ENCODE results near the gene DOCK8. TPM values are rescaled to one million over a fixed set of nuclear protein-coding genes. Genes with fewer than 3 reads are reported as not detected.
A peak's percentile ranks its signal among the peaks of the same experiment; 100 is the strongest.
"Not testable (repeated sequence)": the region's sequence is repeated elsewhere in the genome, so short reads cannot be mapped to it uniquely, and the experiment has no call there.

The DOCK8 gene
- total RNA-seq, 4 donors from 2014 or later: 11.6 to 46.1 (median 31.8) TPM

DNA sequence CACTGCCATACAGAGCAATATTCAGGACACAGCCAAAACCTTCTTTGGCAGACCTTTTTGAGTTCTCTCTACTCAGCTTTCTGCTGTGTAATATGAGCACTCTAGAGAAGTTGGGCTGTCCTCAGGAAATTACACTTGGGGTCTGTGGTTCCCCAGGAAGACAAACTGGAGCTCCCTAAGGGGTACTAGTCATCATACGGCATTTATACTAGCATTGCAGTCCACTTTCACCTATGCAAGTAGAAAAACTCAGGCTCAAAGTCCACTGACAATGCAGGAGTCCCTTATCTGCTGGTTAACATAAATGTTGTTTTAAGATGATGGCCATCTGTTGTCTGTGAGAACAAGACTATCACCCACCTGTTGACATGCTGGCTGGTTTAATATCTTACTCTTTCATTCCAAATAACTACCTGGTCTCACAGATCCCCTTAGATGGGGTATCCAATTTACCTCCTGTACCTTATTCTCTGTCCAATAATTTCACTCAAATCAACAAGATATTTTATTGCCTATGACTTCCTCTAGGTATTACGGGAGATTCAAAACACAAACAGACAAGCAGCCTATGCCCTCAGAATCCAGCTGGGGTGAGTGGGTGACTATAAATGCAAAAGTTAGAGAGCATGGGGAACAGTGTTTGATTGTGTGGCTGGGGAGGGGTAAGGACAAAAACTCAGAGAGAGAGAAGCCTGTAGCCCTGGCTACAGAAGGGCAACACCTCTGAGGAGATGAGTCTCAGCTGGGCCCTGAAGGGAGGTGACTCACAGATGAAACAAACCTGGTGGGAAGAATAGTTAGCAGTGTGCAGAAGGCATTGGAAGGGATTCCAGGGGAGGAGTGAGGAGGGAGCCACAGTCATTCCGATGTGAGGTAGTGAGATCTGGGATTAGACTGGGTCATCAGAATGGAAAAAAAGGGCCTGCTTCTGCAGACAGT, 10.2 kb downstream of the DOCK8 start:
- WGBS, 2 donors (ENCODE audit: low coverage in 1 of 2): 47 to 53% methylated on average over 2 to 3 of the region's 3 CpGs
- peak overlapping the region in 3 of 4 donors; percentile 11 to 93 (median 26) for H3K27ac ChIP-seq

DNA sequence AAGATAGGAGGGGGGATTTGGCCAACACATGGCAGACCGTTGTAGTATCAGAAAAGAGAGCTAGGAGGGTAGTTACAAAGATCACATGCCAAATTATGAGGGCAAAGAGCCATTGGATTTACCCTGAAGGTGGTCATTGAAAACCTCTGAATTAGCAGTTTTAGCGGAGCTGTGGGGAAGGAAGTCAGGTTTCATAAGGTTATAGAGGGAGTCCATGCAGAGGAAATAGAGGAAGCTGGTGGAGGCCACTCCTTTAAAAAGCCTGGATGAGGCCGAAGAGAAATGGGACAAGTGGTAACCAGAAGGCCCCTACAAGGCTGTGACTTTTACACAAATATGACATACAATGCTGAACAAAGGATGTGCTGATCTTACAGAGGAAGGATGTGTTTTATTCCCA, 13.2 kb downstream of the DOCK8 start:
- ATAC-seq: no peak
- H3K27me3 ChIP-seq: no peaks in the 10 kb centered on the region
- H3K9me3 ChIP-seq: no peaks in the 10 kb centered on the region
- no peaks in the 10 kb centered on the region for H3K36me3 ChIP-seq
- no peak overlapping the region for H3K4me3 ChIP-seq
- WGBS, 2 donors (ENCODE audit: low coverage in 1 of 2): 56 to 63% methylated on average over 3 of the region's 3 CpGs
- H3K4me1 ChIP-seq: peaks cover 0 to 25% (median 0%) of the 10 kb centered on the region in 3 donors
- H3K27ac ChIP-seq: no peak overlapping the region
- TF ChIP-seq POLR2A (IDR thresholded peaks at IDR 0.05) (no peak), CTCF (IDR thresholded peaks at IDR 0.05) (no peak)

More for the DNA sequence above, 10.2 kb downstream of the DOCK8 start:
- H3K9me3 ChIP-seq: no peaks in the 10 kb centered on the region
- no peak for ATAC-seq
- no peaks in the 10 kb centered on the region for H3K36me3 ChIP-seq
- no peaks in the 10 kb centered on the region for H3K27me3 ChIP-seq
- no peak overlapping the region for H3K4me3 ChIP-seq
- TF ChIP-seq EP300 (IDR thresholded peaks at IDR 0.05): no peak
- TF ChIP-seq POLR2AphosphoS5 (IDR thresholded peaks at IDR 0.05): no peak
- no peak for TF ChIP-seq POLR2A (IDR thresholded peaks at IDR 0.05)
- no peak for TF ChIP-seq CTCF (IDR thresholded peaks at IDR 0.05)
- H3K4me1 ChIP-seq: peaks cover 0 to 55% (median 0%) of the 10 kb centered on the region in 3 donors

- no peaks in the 10 kb centered on the region for H3K27me3 ChIP-seq
- no peaks in the 10 kb centered on the region for H3K36me3 ChIP-seq
- peaks cover 0 to 15% (median 0%) of the 10 kb centered on the region in 3 donors for H3K4me1 ChIP-seq
- ATAC-seq: no peak
- no peak overlapping the region for H3K27ac ChIP-seq
- H3K4me3 ChIP-seq: no peak overlapping the region
- 88 to 92% methylated on average over 4 to 5 of the region's 5 CpGs for WGBS, 2 donors (ENCODE audit: low coverage in 1 of 2)
- H3K9me3 ChIP-seq: peaks cover 0 to 5% (median 0%) of the 10 kb centered on the region in 3 donors
- TF ChIP-seq POLR2AphosphoS5 (IDR thresholded peaks at IDR 0.05) (no peak), CTCF (IDR thresholded peaks at IDR 0.05) (no peak), POLR2A (IDR thresholded peaks at IDR 0.05) (no peak), EP300 (IDR thresholded peaks at IDR 0.05) (no peak)
Observed at GRCh38 chr9:228929-229695, 14.4 kb downstream of the DOCK8 start.

GRCh38 chr9:231625-232024, 17.0 kb downstream of the DOCK8 start:
- not testable (repeated sequence) for H3K4me3 ChIP-seq, ATAC-seq, H3K4me1 ChIP-seq, H3K27ac ChIP-seq, H3K9me3 ChIP-seq, H3K27me3 ChIP-seq, H3K36me3 ChIP-seq
- WGBS, 2 donors (ENCODE audit: low coverage in 1 of 2): 40 to 43% methylated on average over 1 of the region's 1 CpG

DNA sequence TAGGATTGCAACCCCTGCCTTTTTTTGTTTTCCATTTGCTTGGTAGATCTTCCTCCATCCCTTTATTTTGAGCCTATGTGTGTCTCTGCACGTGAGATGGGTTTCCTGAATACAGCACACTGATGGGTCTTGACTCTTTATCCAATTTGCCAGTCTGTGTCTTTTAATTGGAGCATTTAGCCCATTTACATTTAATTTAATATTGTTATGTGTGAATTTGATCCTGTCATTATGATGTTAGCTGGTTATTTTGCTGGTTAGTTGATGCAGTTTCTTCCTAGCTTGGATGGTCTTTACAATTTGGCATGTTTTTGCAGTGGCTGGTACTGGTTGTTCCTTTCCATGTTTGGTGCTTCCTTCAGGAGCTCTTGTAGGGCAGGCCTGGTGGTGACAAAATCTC, 19.0 kb downstream of the DOCK8 start:
- H3K4me1 ChIP-seq: peaks cover 0 to 15% (median 0%) of the 10 kb centered on the region in 3 donors
- not testable (repeated sequence) for H3K27me3 ChIP-seq, H3K36me3 ChIP-seq, ATAC-seq, H3K4me3 ChIP-seq, H3K27ac ChIP-seq, H3K9me3 ChIP-seq
- WGBS, 2 donors (ENCODE audit: low coverage in 1 of 2): 60% methylated on average over 1 of the region's 1 CpG; no CpG with 5 or more reads in 1 of the 2 donors
